ENCODE results near the gene TTC33.

DNA sequence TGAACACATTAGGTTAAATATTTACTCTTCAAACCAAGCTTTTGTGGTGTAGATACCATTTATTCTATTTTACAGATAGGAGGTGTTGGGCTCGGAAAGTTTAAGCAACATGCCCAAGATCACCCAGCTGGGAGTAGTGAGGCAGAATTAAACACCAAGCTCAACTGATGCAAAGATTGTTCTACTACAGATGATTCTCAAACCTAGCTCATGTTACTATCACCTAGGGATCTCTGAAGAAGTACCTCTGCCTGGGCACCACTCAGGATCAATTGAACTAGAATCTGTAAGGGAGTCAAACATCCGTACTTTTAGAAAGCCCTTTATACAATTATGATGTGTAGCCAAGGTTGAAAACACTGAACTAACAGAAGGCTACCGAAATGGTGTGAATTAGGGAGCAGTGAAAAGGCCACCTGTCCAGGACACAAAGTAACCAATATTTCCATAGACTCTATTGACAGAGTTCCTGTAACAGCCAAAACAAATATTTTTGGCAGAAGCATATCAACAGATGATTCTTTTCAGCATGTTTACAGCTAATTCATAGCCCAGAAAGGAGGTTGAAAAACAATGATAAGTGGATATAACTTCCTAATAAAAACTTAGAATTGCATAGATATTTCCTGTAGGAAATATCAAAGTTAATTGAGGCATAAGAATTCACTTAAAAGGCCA, 234.5 kb downstream of the TTC33 start:
- no peak for TF ChIP-seq GABPA (IDR thresholded peaks at IDR 0.05; ENCODE audit: low read depth)
- TF ChIP-seq, protein P1, sequence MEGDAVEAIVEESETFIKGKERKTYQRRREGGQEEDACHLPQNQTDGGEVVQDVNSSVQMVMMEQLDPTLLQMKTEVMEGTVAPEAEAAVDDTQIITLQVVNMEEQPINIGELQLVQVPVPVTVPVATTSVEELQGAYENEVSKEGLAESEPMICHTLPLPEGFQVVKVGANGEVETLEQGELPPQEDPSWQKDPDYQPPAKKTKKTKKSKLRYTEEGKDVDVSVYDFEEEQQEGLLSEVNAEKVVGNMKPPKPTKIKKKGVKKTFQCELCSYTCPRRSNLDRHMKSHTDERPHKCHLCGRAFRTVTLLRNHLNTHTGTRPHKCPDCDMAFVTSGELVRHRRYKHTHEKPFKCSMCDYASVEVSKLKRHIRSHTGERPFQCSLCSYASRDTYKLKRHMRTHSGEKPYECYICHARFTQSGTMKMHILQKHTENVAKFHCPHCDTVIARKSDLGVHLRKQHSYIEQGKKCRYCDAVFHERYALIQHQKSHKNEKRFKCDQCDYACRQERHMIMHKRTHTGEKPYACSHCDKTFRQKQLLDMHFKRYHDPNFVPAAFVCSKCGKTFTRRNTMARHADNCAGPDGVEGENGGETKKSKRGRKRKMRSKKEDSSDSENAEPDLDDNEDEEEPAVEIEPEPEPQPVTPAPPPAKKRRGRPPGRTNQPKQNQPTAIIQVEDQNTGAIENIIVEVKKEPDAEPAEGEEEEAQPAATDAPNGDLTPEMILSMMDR (IDR thresholded peaks at IDR 0.05), result no peak
- TF ChIP-seq, protein P2, sequence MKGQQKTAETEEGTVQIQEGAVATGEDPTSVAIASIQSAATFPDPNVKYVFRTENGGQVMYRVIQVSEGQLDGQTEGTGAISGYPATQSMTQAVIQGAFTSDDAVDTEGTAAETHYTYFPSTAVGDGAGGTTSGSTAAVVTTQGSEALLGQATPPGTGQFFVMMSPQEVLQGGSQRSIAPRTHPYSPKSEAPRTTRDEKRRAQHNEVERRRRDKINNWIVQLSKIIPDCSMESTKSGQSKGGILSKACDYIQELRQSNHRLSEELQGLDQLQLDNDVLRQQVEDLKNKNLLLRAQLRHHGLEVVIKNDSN (IDR thresholded peaks at IDR 0.05; ENCODE audit: borderline replicate concordance, low read depth), result no peak
- no peak for TF ChIP-seq RXRA (IDR thresholded peaks at IDR 0.05; ENCODE audit: borderline replicate concordance, low read depth)
- TF ChIP-seq JUND (IDR thresholded peaks at IDR 0.05), result no peak

Measured in SK-N-SH (cell line).